PFSK-1 (cell line): ENCODE data around the gene GCM1.

Experiments used
- FOXP2 ChIP-seq: optimal IDR thresholded peaks from 2 replicates; pipeline ENCODE3; 2011; ENCODE audit warnings: borderline replicate concordance, control low read depth, inconsistent platforms; ENCODE audit not compliant: insufficient read depth; ENCODE audit errors: extremely low read length, extremely low read depth
- POLR2AphosphoS5 ChIP-seq: IDR thresholded peaks from 2 replicates; pipeline ENCODE4 v1.6.1; 2012; ENCODE audit warnings: low read depth, mild to moderate bottlenecking, control low read depth, low read length, moderate library complexity
- SIN3A ChIP-seq: IDR thresholded peaks from 2 replicates; pipeline ENCODE4 v1.6.1; 2012; ENCODE audit warnings: mild to moderate bottlenecking, low read length, moderate library complexity, borderline replicate concordance; ENCODE audit not compliant: insufficient read depth
- TAF1 ChIP-seq: IDR thresholded peaks from 2 replicates; pipeline ENCODE4 v1.6.1; 2012; ENCODE audit warnings: low read length, control low read depth, borderline replicate concordance; ENCODE audit not compliant: insufficient read depth
- TF ChIP-seq, protein P1 (sequence below), 2 experiments: IDR thresholded peaks; 2 replicates each; pipeline versions ENCODE4 v1.6.1 to v1.8.0; 2011 to 2012; ENCODE audit warnings: low read depth in 2 of 2, low read length in 2 of 2, control low read depth in 1 of 2, inconsistent platforms in 1 of 2, mild to moderate bottlenecking in 1 of 2, moderate library complexity in 1 of 2; ENCODE audit not compliant: insufficient read depth in 1 of 2

DNA sequence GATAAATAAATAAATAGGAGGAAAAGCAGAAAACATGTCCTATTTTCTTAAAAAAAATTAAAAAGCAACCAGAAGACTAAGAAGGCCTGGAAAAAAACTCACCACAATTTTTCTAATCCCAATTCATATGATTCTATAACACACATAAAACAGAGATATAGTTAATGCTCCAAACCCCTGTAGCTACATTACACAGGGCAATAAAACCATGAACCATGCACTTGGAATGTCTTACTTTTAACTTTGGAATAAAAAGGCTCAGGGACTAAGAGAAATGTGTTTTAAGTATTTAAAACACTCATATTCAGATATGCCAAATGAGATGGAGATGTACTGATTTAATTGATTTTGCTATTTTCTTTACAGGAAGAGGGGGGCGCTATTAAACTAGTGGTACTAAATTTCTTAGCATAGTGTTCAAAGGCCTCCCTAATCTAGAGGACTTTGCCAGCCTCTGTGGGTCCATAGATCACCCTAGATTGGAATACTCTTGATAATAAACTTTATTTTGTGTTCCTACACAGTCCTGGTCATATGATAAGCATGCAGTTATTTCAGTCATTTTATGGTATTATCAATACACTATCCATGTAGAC is 30.3 kb upstream of the GCM1 start:
- TF ChIP-seq TAF1: no peak
- TF ChIP-seq POLR2AphosphoS5: no peak
- TF ChIP-seq FOXP2: no peak
- TF ChIP-seq, protein P1, sequence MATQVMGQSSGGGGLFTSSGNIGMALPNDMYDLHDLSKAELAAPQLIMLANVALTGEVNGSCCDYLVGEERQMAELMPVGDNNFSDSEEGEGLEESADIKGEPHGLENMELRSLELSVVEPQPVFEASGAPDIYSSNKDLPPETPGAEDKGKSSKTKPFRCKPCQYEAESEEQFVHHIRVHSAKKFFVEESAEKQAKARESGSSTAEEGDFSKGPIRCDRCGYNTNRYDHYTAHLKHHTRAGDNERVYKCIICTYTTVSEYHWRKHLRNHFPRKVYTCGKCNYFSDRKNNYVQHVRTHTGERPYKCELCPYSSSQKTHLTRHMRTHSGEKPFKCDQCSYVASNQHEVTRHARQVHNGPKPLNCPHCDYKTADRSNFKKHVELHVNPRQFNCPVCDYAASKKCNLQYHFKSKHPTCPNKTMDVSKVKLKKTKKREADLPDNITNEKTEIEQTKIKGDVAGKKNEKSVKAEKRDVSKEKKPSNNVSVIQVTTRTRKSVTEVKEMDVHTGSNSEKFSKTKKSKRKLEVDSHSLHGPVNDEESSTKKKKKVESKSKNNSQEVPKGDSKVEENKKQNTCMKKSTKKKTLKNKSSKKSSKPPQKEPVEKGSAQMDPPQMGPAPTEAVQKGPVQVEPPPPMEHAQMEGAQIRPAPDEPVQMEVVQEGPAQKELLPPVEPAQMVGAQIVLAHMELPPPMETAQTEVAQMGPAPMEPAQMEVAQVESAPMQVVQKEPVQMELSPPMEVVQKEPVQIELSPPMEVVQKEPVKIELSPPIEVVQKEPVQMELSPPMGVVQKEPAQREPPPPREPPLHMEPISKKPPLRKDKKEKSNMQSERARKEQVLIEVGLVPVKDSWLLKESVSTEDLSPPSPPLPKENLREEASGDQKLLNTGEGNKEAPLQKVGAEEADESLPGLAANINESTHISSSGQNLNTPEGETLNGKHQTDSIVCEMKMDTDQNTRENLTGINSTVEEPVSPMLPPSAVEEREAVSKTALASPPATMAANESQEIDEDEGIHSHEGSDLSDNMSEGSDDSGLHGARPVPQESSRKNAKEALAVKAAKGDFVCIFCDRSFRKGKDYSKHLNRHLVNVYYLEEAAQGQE (IDR thresholded peaks at IDR 0.05; ENCODE audit: insufficient read depth in 1 of 2, low read depth in 2 of 2, low read length in 2 of 2): no peak
- no peak for TF ChIP-seq SIN3A
